Measurements from ENCODE around the gene DNAH11. TPM values are rescaled to one million over a fixed set of nuclear protein-coding genes. Genes with fewer than 3 reads are reported as not detected.

Gene DNAH11
- total and polyA plus RNA-seq, 9 of the 15 experiments (the other 6 are each of a cell fraction or from before 2014, with no cell fraction given): under 0.01 TPM; not detected in 7

- TF ChIP-seq ZNF407 (IDR thresholded peaks at IDR 0.05; ENCODE audit: low read depth): no peak
- TF ChIP-seq ZNF23 (CRISPR knock-in tag; IDR thresholded peaks at IDR 0.05): no peak
- no peak for TF ChIP-seq TBL1XR1 (IDR thresholded peaks at IDR 0.05; ENCODE audit: low read length in 2 of 2)
- TF ChIP-seq ZNF324 (CRISPR knock-in tag; IDR thresholded peaks at IDR 0.05): no peak
Observed at GRCh38 chr7:21639206-21639868, 96.5 kb downstream of the DNAH11 start (continued).

Measured in K562 (cell line).